Measurements from ENCODE around the gene RAMP1.
"Not testable (repeated sequence)": the region's sequence is repeated elsewhere in the genome, so short reads cannot be mapped to it uniquely, and the experiment has no call there.

The RAMP1 gene

GRCh38 chr2:237863102-237863511 is 3.7 kb downstream of the RAMP1 start:
- FAIRE-seq: no peak
- DNase-seq (ENCODE audit: insufficient read length, low spot score): no peak

GRCh38 chr2:237863689-237864443 is 4.4 kb downstream of the RAMP1 start:
- DNase-seq (ENCODE audit: insufficient read length, low spot score): no peak
- FAIRE-seq: no peak

DNA sequence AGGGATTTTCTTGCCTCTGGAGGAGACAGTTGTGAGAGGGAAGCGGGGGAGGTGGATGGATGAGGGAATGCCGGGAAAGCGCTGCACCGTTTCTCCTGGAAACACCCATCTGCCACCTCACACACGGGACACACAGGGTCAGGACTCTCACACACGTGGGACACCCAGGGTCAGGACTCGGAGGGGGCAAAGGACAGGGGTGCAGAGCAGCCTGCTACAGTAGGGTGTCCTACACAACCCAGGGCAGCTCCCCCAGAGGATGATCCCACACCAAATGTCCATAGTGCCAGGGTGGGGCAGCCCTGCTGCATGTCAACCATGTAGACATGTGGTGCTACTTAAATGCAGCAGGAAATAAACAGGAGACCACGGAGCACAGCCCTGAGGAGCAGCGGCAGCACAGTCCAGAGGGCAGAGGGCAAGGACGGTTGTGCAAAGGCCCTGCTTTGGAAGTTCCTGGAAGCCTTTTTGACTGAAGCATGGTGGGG is 5.1 kb downstream of the RAMP1 start:
- DNase-seq (ENCODE audit: insufficient read length, low spot score) (no peak), FAIRE-seq (no peak)

- FAIRE-seq (no peak), DNase-seq (ENCODE audit: insufficient read length, low spot score) (no peak)
These were observed 5.7 kb downstream of the RAMP1 start for GRCh38 chr2:237864940-237865622.

DNA sequence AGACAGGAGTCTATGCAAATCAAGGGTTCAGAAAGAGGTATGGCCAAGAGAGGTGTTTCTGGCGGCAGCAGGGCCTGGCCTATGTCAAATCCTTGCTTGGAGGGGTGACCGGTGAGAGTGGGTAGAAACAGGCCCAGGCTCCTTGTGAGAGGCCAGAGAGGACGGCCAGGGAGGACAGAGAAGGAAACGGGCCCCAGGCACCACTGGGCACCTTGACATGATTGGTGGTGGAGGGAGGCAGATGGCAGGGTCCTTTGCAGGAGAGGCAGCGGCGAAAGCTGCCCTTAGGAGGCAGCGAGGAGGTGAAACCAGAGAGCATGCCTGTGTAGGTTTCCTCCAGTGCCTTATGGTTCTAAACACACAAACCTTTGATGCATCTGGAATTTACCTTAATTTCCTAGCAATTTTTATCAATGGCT is 6.2 kb downstream of the RAMP1 start:
- no peak for DNase-seq (ENCODE audit: insufficient read length, low spot score)

DNA sequence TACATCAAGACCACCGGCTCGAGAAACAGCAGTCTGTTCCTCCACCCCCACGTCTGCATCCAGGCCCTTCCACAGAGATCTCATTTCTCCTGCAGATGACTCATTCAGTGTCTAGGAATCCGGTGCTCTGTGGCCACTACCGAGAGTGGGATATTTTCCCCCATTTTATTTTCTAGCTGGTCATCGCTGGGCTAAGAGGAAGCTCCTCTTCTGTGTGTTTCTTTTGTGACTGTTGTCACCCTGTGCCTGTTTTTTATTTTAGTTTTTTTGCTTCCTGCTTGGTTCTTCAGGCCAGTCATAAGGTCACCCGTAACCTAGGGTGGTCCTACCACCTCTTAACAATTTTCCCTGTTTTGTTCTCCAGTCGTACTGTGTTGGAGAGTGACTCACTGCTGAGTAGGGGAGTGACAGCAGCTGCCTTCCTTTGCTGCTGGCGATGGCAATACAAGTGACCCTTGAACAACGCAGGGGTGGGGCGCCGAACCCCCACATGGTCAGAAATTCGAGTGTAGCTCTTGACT is 6.7 kb downstream of the RAMP1 start:
- no peak for FAIRE-seq

More for the DNA sequence above, 6.2 kb downstream of the RAMP1 start:
- FAIRE-seq: no peak

DNA sequence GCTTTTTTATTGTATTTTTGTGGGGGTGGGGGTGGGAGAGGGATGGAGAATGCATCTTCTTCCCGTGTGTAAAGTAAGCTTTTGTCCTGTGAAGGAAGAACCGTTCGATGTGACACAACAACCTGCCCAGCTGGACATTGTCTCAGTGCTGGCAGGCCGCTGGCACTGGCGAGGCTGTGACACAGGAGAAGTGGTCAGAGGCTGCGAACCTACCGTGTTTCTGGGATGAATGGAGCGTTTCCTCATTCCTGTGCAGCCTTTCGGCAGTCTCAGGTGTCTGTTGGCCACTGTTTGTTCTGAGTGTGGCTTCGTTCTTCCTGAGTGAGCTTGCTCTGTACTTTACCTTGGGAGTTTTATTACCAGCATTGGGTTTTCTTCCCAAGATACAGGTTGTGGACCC is 8.0 kb downstream of the RAMP1 start:
- no peak for FAIRE-seq
- no peak for DNase-seq (ENCODE audit: insufficient read length, low spot score)

More for the DNA sequence above, 6.7 kb downstream of the RAMP1 start:
- DNase-seq (ENCODE audit: insufficient read length, low spot score): no peak

DNA sequence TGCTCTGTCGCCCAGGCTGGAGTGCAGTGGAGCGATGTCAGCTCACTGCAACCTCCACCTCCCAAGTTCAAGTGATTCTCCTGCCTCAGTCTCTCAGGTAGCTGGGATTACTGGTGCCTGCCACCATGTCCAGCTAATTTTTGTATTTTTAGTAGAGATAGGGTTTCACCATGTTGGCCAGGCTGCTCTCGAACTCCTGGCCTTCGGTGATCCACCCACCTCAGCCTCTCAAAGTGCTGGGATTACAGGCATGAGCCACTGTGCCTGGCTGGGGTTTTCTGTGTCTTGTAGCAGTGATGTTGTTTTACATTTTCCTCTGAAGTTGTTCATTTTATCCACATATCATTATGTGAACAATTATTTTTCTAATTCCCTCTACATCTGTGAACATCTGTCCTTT is 8.7 kb downstream of the RAMP1 start:
- DNase-seq (ENCODE audit: insufficient read length, low spot score); FAIRE-seq: not testable (repeated sequence)

- no peak for DNase-seq (ENCODE audit: insufficient read length, low spot score)
- FAIRE-seq: no peak
These were observed 9.4 kb downstream of the RAMP1 start for GRCh38 chr2:237868631-237869342.

DNA sequence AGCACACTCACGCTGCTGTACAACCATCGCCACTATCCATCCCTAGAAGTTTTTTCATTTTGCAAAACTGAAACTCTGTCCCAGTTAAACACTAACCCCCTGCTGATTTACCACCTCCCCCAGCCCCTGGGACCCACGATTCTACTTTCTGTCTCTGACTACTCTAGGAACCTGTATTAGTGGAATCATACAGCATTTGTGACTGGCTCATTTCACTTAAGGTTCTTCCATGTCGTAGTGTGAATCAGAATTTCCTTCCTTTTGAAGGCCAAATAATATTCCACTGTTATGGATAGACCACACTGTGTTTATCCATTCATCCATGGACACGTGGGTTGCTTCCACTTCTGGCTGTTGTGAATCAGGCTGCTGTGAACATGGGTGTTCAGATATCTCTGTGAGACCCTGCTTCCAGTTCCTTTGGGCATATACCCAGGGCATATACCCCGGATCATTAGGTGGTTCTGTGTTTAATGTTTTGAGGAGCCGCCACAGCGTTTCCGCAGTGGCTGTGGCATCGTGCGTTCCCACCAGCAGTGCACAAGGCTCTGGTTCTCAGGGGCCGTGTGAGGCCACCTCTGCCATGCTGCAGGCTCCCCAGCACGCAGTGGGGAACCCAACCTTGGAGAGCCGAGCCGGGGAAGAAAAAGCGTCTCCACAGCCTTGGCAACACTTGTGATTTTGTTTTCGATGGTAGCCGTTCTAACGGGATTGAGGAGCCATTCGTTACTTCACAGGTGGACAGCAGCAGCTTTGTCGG is 10.1 kb downstream of the RAMP1 start:
- FAIRE-seq (no peak), DNase-seq (ENCODE audit: insufficient read length, low spot score) (no peak)

DNA sequence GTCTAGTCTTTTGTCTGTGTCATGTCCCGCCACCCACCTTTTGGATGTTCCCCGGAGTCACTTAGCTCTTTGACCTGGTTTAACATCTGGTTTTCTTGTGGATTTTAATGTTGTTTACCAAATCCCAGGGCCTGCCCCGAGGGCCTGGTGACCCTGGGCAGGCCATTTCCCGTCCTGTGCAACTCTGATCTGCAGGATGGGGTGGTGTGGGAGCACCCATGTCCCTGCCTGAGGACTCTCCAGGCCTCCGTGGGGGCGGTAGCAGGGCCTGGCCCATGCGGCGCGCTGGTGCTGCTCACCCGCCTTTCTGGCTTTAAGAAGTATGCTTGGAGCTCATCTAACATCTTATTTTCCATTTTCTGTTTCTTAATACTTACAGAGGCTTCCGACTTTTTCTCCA is 10.7 kb downstream of the RAMP1 start:
- FAIRE-seq (no peak), DNase-seq (ENCODE audit: insufficient read length, low spot score) (no peak)

GRCh38 chr2:237870754-237871651 is 11.6 kb downstream of the RAMP1 start:
- FAIRE-seq (no peak), DNase-seq (ENCODE audit: insufficient read length, low spot score) (no peak)

DNA sequence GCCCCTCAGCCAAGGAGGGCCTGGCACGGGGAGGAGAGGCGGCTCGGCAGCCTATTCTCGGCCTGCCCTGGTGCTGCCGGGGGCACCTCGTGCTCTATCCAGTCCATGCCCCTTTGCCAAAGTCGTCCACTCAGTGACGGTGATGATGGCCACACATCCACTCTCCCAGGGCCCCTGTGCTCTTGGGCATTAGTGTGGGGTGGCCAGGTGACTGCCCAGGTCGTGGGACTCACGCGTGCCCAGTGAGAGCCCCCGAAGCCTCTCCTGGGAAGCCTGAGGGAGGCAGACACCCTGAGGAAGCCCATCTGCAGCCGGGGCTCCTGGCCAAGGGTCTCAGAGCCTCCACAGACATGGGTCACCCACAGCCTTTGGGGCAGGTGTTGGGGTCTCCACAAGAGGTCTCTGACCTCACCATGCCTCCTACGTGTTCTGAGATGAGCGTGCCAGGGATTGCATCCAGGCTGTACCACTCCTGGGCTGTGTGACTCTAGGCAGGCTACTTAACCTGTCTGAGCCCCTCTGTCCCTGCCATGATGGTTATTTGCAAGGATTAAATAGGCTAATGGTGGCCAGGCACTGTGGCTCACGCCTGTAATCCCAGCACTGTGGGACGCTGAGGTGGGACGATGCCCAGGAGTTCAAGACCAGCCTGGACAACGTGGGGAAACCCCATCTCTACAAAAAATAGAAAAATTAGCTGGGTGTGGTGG is 12.9 kb downstream of the RAMP1 start:
- DNase-seq (ENCODE audit: insufficient read length, low spot score): no peak
- no peak for FAIRE-seq

GRCh38 chr2:237873421-237873831 is 14.0 kb downstream of the RAMP1 start:
- DNase-seq (ENCODE audit: insufficient read length, low spot score) (no peak), FAIRE-seq (no peak)

- DNase-seq (ENCODE audit: insufficient read length, low spot score): no peak
- no peak for FAIRE-seq
These were observed 14.6 kb downstream of the RAMP1 start for GRCh38 chr2:237873897-237874551.

- no peak for FAIRE-seq
- DNase-seq (ENCODE audit: insufficient read length, low spot score): no peak
These were observed 15.2 kb downstream of the RAMP1 start for GRCh38 chr2:237874585-237875161.

GRCh38 chr2:237875256-237876060 is 16.0 kb downstream of the RAMP1 start:
- FAIRE-seq (no peak), DNase-seq (ENCODE audit: insufficient read length, low spot score) (no peak)

Measured in GM19239 (cell line).